Endothelial cell of umbilical vein (primary cell): ENCODE data around the gene HECTD4.
"Not testable (repeated sequence)": the region's sequence is repeated elsewhere in the genome, so short reads cannot be mapped to it uniquely, and the experiment has no call there.

Experiments
- CTCF ChIP-seq, 2 donors: IDR thresholded peaks; 1 replicate in 1 of 2; 2 replicates in 1 of 2; pipeline ENCODE4 v1.5.1; 2011; ENCODE audit warnings: low read length in 2 of 2, mild to moderate bottlenecking in 2 of 2, moderate library complexity in 2 of 2, control low read depth in 1 of 2, inconsistent platforms in 1 of 2, low read depth in 1 of 2; ENCODE audit not compliant: insufficient read depth in 1 of 2; ENCODE audit errors: extremely low read depth in 1 of 2
- EZH2 ChIP-seq: IDR thresholded peaks from 2 replicates; pipeline ENCODE4 v1.6.1; 2012; ENCODE audit warnings: borderline replicate concordance, low read depth, mild to moderate bottlenecking, moderate library complexity, low read length, inconsistent platforms; ENCODE audit not compliant: severe bottlenecking
- FOS ChIP-seq: IDR thresholded peaks from 2 replicates; pipeline ENCODE4 v1.6.1; 2011; ENCODE audit warnings: mild to moderate bottlenecking, low read length, moderate library complexity, borderline replicate concordance; ENCODE audit not compliant: insufficient read depth
- GATA2 ChIP-seq: IDR thresholded peaks from 2 replicates; pipeline ENCODE4 v1.7.0; 2011; ENCODE audit warnings: low read depth, mild to moderate bottlenecking, moderate library complexity, mixed read lengths, low read length; ENCODE audit not compliant: insufficient read length, insufficient read depth
- JUN ChIP-seq: IDR thresholded peaks from 2 replicates; pipeline ENCODE4 v1.6.1; 2011; ENCODE audit warnings: borderline replicate concordance, low read depth; ENCODE audit not compliant: insufficient read length, insufficient read depth
- MAX ChIP-seq: IDR thresholded peaks from 2 replicates; pipeline ENCODE4 v1.6.1; 2011; ENCODE audit not compliant: insufficient read depth, insufficient read length
- MYC ChIP-seq: IDR thresholded peaks from one replicate; pipeline ENCODE4 v1.6.1; 2011; ENCODE audit warnings: mild to moderate bottlenecking, low read depth, low read length
- POLR2A ChIP-seq: IDR thresholded peaks from 2 replicates; pipeline ENCODE4 v1.6.1; 2012; ENCODE audit warnings: low read depth, mild to moderate bottlenecking, control low read depth, low read length
- POLR2AphosphoS5 ChIP-seq: IDR thresholded peaks from 2 replicates; pipeline ENCODE4 v1.6.1; 2012; ENCODE audit warnings: low read depth, mild to moderate bottlenecking, control low read depth, low read length, moderate library complexity; ENCODE audit not compliant: insufficient read depth

GRCh38 chr12:112220628-112221027 is 161.6 kb downstream of the HECTD4 start:
- not testable (repeated sequence) for TF ChIP-seq CTCF (IDR thresholded peaks at IDR 0.05; ENCODE audit: extremely low read depth in 1 of 2, insufficient read depth in 1 of 2, low read depth in 1 of 2, low read length in 2 of 2); POLR2A; POLR2AphosphoS5; MAX; MYC; EZH2; GATA2; JUN; FOS
